PC-3 (cell line): ENCODE results near the gene TAF9B. TPM values are rescaled to one million over a fixed set of nuclear protein-coding genes. Genes with fewer than 3 reads are reported as not detected.

ENCODE experiments used
- ATAC-seq: fragments of 200-7000 bp; cut with Tn5 transposase; 2 replicates; pipeline ENCODE4 v1.9.1; 2020; ENCODE audit warnings: mild to moderate bottlenecking, moderate library complexity
- BruUV-seq: library from RNA; stranded (reverse); fragments of 400-500 nt; replicated peaks from 2 replicates; lab custom pipeline; 2021; lab: Mats Ljungman, UMichigan
- CTCF ChIA-PET: fragments of 300-600 bp; sonication (Branson Sonifier 250); formaldehyde crosslinking; loops from one replicate; lab custom pipeline; 2022; ENCODE audit warnings: antibody characterized with exemption; lab: Charles Lee
- POLR2A ChIA-PET: fragments of 300-600 bp; sonication (Branson Sonifier 250); formaldehyde crosslinking; loops from one replicate; lab custom pipeline; 2022; ENCODE audit warnings: antibody characterized with exemption; ENCODE audit not compliant: unreplicated experiment; lab: Charles Lee
- DNase-seq: peaks from one replicate; pipeline ENCODE4 v3.0.0-alpha.2; 2015
- H2AFZ ChIP-seq: fragments of 300-600 bp; sonication (generic); 2 replicates; pipeline ENCODE4 v1.6.0; 2016; ENCODE audit warnings: antibody characterized with exemption, low read length
- H3F3A ChIP-seq: fragments of 300-600 bp; sonication (generic); one replicate; pipeline ENCODE4 v1.6.0; 2017; ENCODE audit warnings: antibody characterized with exemption, low read length, control low read depth, mild to moderate bottlenecking; ENCODE audit not compliant: unreplicated experiment
- H3K27ac ChIP-seq: fragments of 300-600 bp; sonication (generic); 2 replicates; pipeline ENCODE4 v1.5.1; 2016; ENCODE audit warnings: mild to moderate bottlenecking, low read length
- H3K27me3 ChIP-seq: fragments of 300-600 bp; sonication (generic); 2 replicates; pipeline ENCODE4 v1.6.1; 2016; ENCODE audit warnings: low read length, mixed read lengths
- H3K36me3 ChIP-seq: fragments of 300-600 bp; sonication (generic); 2 replicates; pipeline ENCODE4 v1.6.1; 2016; ENCODE audit warnings: low read depth, mixed run types, low read length, mixed read lengths
- H3K4me1 ChIP-seq: fragments of 300-600 bp; sonication (generic); 2 replicates; pipeline ENCODE4 v1.5.1; 2016; ENCODE audit warnings: low read length; ENCODE audit not compliant: insufficient read depth
- H3K4me2 ChIP-seq: fragments of 300-600 bp; sonication (generic); 2 replicates; pipeline ENCODE4 v1.6.0; 2016; ENCODE audit warnings: low read length
- H3K4me3 ChIP-seq: fragments of 300-600 bp; sonication (generic); 2 replicates; pipeline ENCODE4 v1.5.1; 2016; ENCODE audit warnings: mild to moderate bottlenecking, low read length, mixed read lengths
- H3K79me2 ChIP-seq: fragments of 300-600 bp; sonication (generic); 2 replicates; pipeline ENCODE4 v1.6.1; 2017; ENCODE audit warnings: low read length, mixed read lengths
- H3K9ac ChIP-seq: fragments of 300-600 bp; sonication (generic); 2 replicates; pipeline ENCODE4 v1.6.0; 2016; ENCODE audit warnings: mild to moderate bottlenecking, low read length
- H3K9me2 ChIP-seq: fragments of 300-600 bp; sonication (generic); replicated peaks from 2 replicates; pipeline ENCODE4 v1.6.1; 2016; ENCODE audit warnings: mixed run types, low read length, mixed read lengths
- H3K9me3 ChIP-seq: fragments of 300-600 bp; sonication (generic); 2 replicates; pipeline ENCODE4 v1.6.1; 2016; ENCODE audit warnings: low read length, mixed read lengths
- H4K20me1 ChIP-seq: fragments of 300-600 bp; sonication (generic); 2 replicates; pipeline ENCODE4 v1.6.1; 2016; ENCODE audit warnings: low read length, mixed read lengths
- CTCF ChIP-seq: fragments of 300-600 bp; sonication (generic); conservative IDR thresholded peaks from 2 replicates; pipeline ENCODE4 v1.5.1; 2017; ENCODE audit warnings: antibody characterized with exemption, low read depth, mild to moderate bottlenecking, low read length
- EZH2 ChIP-seq: fragments of 300-600 bp; sonication (generic); IDR thresholded peaks from one replicate; pipeline ENCODE4 v1.6.1; 2017; ENCODE audit warnings: antibody characterized with exemption, mild to moderate bottlenecking, low read length; ENCODE audit not compliant: unreplicated experiment
- EZH2phosphoT487 ChIP-seq: fragments of 300-600 bp; sonication (generic); IDR thresholded peaks from 2 replicates; pipeline ENCODE4 v1.6.1; 2018; ENCODE audit warnings: mild to moderate bottlenecking, antibody characterized with exemption, low read length, borderline replicate concordance
- intact Hi-C: fragments of 100-400 bp; cut with micrococcal nuclease; formaldehyde crosslinking; loops from 2 replicates; pipeline ENCODE4 v1.9.0; 2023
- total RNA-seq: library from RNA; depleted of rRNA; stranded (reverse); fragments of >200 nt; gene quantifications from 2 replicates; pipeline ENCODE4 v1.2.3, GENCODE V29; 2014

The TAF9B gene
- total RNA-seq, 1 experiment from 2014 or later, result 26.1 TPM

GRCh38 chrX:78103001-78103622, 36.3 kb downstream of the TAF9B start:
- peak overlapping the region; percentile 67 for H2AFZ ChIP-seq
- ATAC-seq (no peak), DNase-seq (no peak)
- peaks cover 31% of the 10 kb centered on the region for H3K36me3 ChIP-seq
- no peaks in the 10 kb centered on the region for H3F3A ChIP-seq
- CTCF ChIA-PET, result no interaction called here
- H3K79me2 ChIP-seq, result peaks cover 41% of the 10 kb centered on the region
- BruUV-seq, result TSS peak; percentile 81
- peaks cover 32% of the 10 kb centered on the region for H4K20me1 ChIP-seq
- peaks cover 32% of the 10 kb centered on the region for H3K4me1 ChIP-seq
- intact Hi-C loops, result no loop called here
- peak overlapping the region; percentile 56 for H3K9ac ChIP-seq
- no peaks in the 10 kb centered on the region for H3K27me3 ChIP-seq
- TF ChIP-seq EZH2 (no peak), CTCF (no peak), EZH2phosphoT487 (no peak)
- H3K4me3 ChIP-seq, result peak overlapping the region; percentile 88
- H3K27ac ChIP-seq, result peak overlapping the region; percentile 59
- no peaks in the 10 kb centered on the region for H3K9me3 ChIP-seq
- POLR2A ChIA-PET, result no interaction called here
- H3K4me2 ChIP-seq, result peak overlapping the region; percentile 70
- no peaks in the 10 kb centered on the region for H3K9me2 ChIP-seq

- H2AFZ ChIP-seq, result 0 out of 2 replicates have a peak overlapping the region, but pooled peaks have one; percentile 9
- BruUV-seq, result no TSS peak
- no peaks in the 10 kb centered on the region for H3K9me3 ChIP-seq
- H3K36me3 ChIP-seq, result peaks cover 22% of the 10 kb centered on the region
- TF ChIP-seq CTCF (no peak), EZH2phosphoT487 (no peak)
- H3F3A ChIP-seq, result no peaks in the 10 kb centered on the region
- ATAC-seq, result no peak
- H3K9me2 ChIP-seq, result no peaks in the 10 kb centered on the region
- H3K4me2 ChIP-seq, result no peak overlapping the region
- H3K79me2 ChIP-seq, result peaks cover 31% of the 10 kb centered on the region
- CTCF ChIA-PET, result interaction anchor here (1.0 kb wide), 1 partner anchor 203 kb away, joined by 3 read pairs; the partner anchor contains the start of gene COX7B
- no peak overlapping the region for H3K9ac ChIP-seq
- H3K4me3 ChIP-seq, result no peak overlapping the region
- DNase-seq, result no peak
- H3K4me1 ChIP-seq, result peaks cover 21% of the 10 kb centered on the region
- H3K27ac ChIP-seq, result no peak overlapping the region
- intact Hi-C loops, result no loop called here
- H3K27me3 ChIP-seq, result no peaks in the 10 kb centered on the region
- peaks cover 22% of the 10 kb centered on the region for H4K20me1 ChIP-seq
- POLR2A ChIA-PET, result no interaction called here
These were observed 37.4 kb downstream of the TAF9B start for GRCh38 chrX:78102091-78102490.

GRCh38 chrX:78098108-78098507, 41.3 kb downstream of the TAF9B start:
- TF ChIP-seq EZH2 (no peak), CTCF (no peak), EZH2phosphoT487 (no peak)
- no peaks in the 10 kb centered on the region for H4K20me1 ChIP-seq

More at GRCh38 chrX:78098108-78098507, 41.3 kb downstream of the TAF9B start:
- H3K4me2 ChIP-seq, result no peak overlapping the region
- BruUV-seq, result no TSS peak
- no peak overlapping the region for H2AFZ ChIP-seq
- no peak overlapping the region for H3K9ac ChIP-seq
- H3K4me3 ChIP-seq, result no peak overlapping the region
- no peaks in the 10 kb centered on the region for H3K9me2 ChIP-seq
- H3F3A ChIP-seq, result no peaks in the 10 kb centered on the region
- no peaks in the 10 kb centered on the region for H3K27me3 ChIP-seq
- ChIA-PET POLR2A (no interaction called here), CTCF (no interaction called here)
- no peaks in the 10 kb centered on the region for H3K36me3 ChIP-seq
- H3K27ac ChIP-seq, result no peak overlapping the region
- no peaks in the 10 kb centered on the region for H3K9me3 ChIP-seq
- no peaks in the 10 kb centered on the region for H3K79me2 ChIP-seq
- ATAC-seq, result no peak
- intact Hi-C loops, result loop anchor here (5.0 kb wide), 1 partner anchor 201 kb away; the partner anchor contains the start of genes COX7B and MAGT1
- DNase-seq, result no peak
- peaks cover 9% of the 10 kb centered on the region for H3K4me1 ChIP-seq
